ENCODE results near the gene SLC40A1. TPM values are rescaled to one million over a fixed set of nuclear protein-coding genes. Genes with fewer than 3 reads are reported as not detected.
"Not testable (repeated sequence)": the region's sequence is repeated elsewhere in the genome, so short reads cannot be mapped to it uniquely, and the experiment has no call there.

Gene SLC40A1
- total RNA-seq, 1 experiment from 2014 or later: not detected

GRCh38 chr2:189608795-189609422 is 28.3 kb upstream of the SLC40A1 start:
- H3K79me2 ChIP-seq (ENCODE audit: low read length): no peaks in the 10 kb centered on the region
- H4K20me1 ChIP-seq (ENCODE audit: insufficient read depth, low read depth, low read length): no peaks in the 10 kb centered on the region
- H3K4me3 ChIP-seq (ENCODE audit: low read length): no peak overlapping the region
- H2AFZ ChIP-seq (ENCODE audit: low read length): no peak overlapping the region
- no peaks in the 10 kb centered on the region for H3K36me3 ChIP-seq (ENCODE audit: insufficient read depth, low read length)
- no peak overlapping the region for H3K27ac ChIP-seq (ENCODE audit: low read length)
- no peaks in the 10 kb centered on the region for H3K9me2 ChIP-seq (replicated peaks; ENCODE audit: insufficient read depth, low read length)
- H3K27me3 ChIP-seq (ENCODE audit: low read length): no peaks in the 10 kb centered on the region
- H3K9ac ChIP-seq (ENCODE audit: low read length): no peak overlapping the region
- H3K9me3 ChIP-seq (ENCODE audit: low read length): no peaks in the 10 kb centered on the region
- no peak overlapping the region for H3K4me2 ChIP-seq (ENCODE audit: low read depth, low read length, poor library complexity, severe bottlenecking)
- no peak for DNase-seq
- no peaks in the 10 kb centered on the region for H3K4me1 ChIP-seq (ENCODE audit: low read length)

GRCh38 chr2:189608170-189608569 is 27.6 kb upstream of the SLC40A1 start:
- H3K4me2 ChIP-seq (ENCODE audit: low read depth, low read length, poor library complexity, severe bottlenecking): no peak overlapping the region
- H3K27ac ChIP-seq (ENCODE audit: low read length): no peak overlapping the region
- no peaks in the 10 kb centered on the region for H3K9me3 ChIP-seq (ENCODE audit: low read length)
- no peaks in the 10 kb centered on the region for H3K36me3 ChIP-seq (ENCODE audit: insufficient read depth, low read length)
- no peak overlapping the region for H3K4me3 ChIP-seq (ENCODE audit: low read length)
- DNase-seq: no peak
- no peaks in the 10 kb centered on the region for H4K20me1 ChIP-seq (ENCODE audit: insufficient read depth, low read depth, low read length)
- no peaks in the 10 kb centered on the region for H3K9me2 ChIP-seq (replicated peaks; ENCODE audit: insufficient read depth, low read length)
- no peaks in the 10 kb centered on the region for H3K79me2 ChIP-seq (ENCODE audit: low read length)
- H3K9ac ChIP-seq (ENCODE audit: low read length): no peak overlapping the region
- H2AFZ ChIP-seq (ENCODE audit: low read length): no peak overlapping the region
- H3K27me3 ChIP-seq (ENCODE audit: low read length): no peaks in the 10 kb centered on the region
- H3K4me1 ChIP-seq (ENCODE audit: low read length): no peaks in the 10 kb centered on the region

- Histone ChIP-seq H3K4me1 (ENCODE audit: low read length) (no peaks in the 10 kb centered on the region), H3K36me3 (ENCODE audit: insufficient read depth, low read length) (no peaks in the 10 kb centered on the region), H2AFZ (ENCODE audit: low read length) (no peak overlapping the region), H4K20me1 (ENCODE audit: insufficient read depth, low read depth, low read length) (no peaks in the 10 kb centered on the region), H3K79me2 (ENCODE audit: low read length) (no peaks in the 10 kb centered on the region), H3K27me3 (ENCODE audit: low read length) (no peaks in the 10 kb centered on the region), H3K9me3 (ENCODE audit: low read length) (no peaks in the 10 kb centered on the region), H3K9ac (ENCODE audit: low read length) (no peak overlapping the region), H3K4me2 (ENCODE audit: low read depth, low read length, poor library complexity, severe bottlenecking) (no peak overlapping the region), H3K9me2 (replicated peaks; ENCODE audit: insufficient read depth, low read length) (no peaks in the 10 kb centered on the region), H3K4me3 (ENCODE audit: low read length) (no peak overlapping the region), H3K27ac (ENCODE audit: low read length) (no peak overlapping the region)
- no peak for DNase-seq
Observed at GRCh38 chr2:189602233-189602632, 21.6 kb upstream of the SLC40A1 start.

GRCh38 chr2:189601652-189602051 is 21.1 kb upstream of the SLC40A1 start:
- not testable (repeated sequence) for H3K4me1 ChIP-seq (ENCODE audit: low read length)

GRCh38 chr2:189601043-189601442 is 20.5 kb upstream of the SLC40A1 start:
- Histone ChIP-seq H3K79me2 (ENCODE audit: low read length) (no peaks in the 10 kb centered on the region), H3K27me3 (ENCODE audit: low read length) (no peaks in the 10 kb centered on the region), H3K9ac (ENCODE audit: low read length) (no peak overlapping the region), H3K9me3 (ENCODE audit: low read length) (no peaks in the 10 kb centered on the region), H2AFZ (ENCODE audit: low read length) (no peak overlapping the region), H3K4me1 (ENCODE audit: low read length) (no peaks in the 10 kb centered on the region), H3K36me3 (ENCODE audit: insufficient read depth, low read length) (no peaks in the 10 kb centered on the region), H3K4me2 (ENCODE audit: low read depth, low read length, poor library complexity, severe bottlenecking) (no peak overlapping the region), H4K20me1 (ENCODE audit: insufficient read depth, low read depth, low read length) (no peaks in the 10 kb centered on the region), H3K4me3 (ENCODE audit: low read length) (no peak overlapping the region), H3K27ac (ENCODE audit: low read length) (no peak overlapping the region), H3K9me2 (replicated peaks; ENCODE audit: insufficient read depth, low read length) (no peaks in the 10 kb centered on the region)
- peak; percentile 43 for DNase-seq

More at GRCh38 chr2:189601652-189602051, 21.1 kb upstream of the SLC40A1 start:
- H3K9me3 ChIP-seq (ENCODE audit: low read length); H3K9me2 ChIP-seq (replicated peaks; ENCODE audit: insufficient read depth, low read length); H3K9ac ChIP-seq (ENCODE audit: low read length); H3K4me2 ChIP-seq (ENCODE audit: low read depth, low read length, poor library complexity, severe bottlenecking); DNase-seq; H3K79me2 ChIP-seq (ENCODE audit: low read length); H3K36me3 ChIP-seq (ENCODE audit: insufficient read depth, low read length); H3K27me3 ChIP-seq (ENCODE audit: low read length); H2AFZ ChIP-seq (ENCODE audit: low read length); H4K20me1 ChIP-seq (ENCODE audit: insufficient read depth, low read depth, low read length); H3K27ac ChIP-seq (ENCODE audit: low read length); H3K4me3 ChIP-seq (ENCODE audit: low read length): not testable (repeated sequence)

- no peaks in the 10 kb centered on the region for H3K9me2 ChIP-seq (replicated peaks; ENCODE audit: insufficient read depth, low read length)
- no peak overlapping the region for H2AFZ ChIP-seq (ENCODE audit: low read length)
Observed at GRCh38 chr2:189599245-189599644, 18.7 kb upstream of the SLC40A1 start.

GRCh38 chr2:189595417-189595816 is 14.8 kb upstream of the SLC40A1 start:
- H3K9ac ChIP-seq (ENCODE audit: low read length): no peak overlapping the region
- H3K4me1 ChIP-seq (ENCODE audit: low read length): no peaks in the 10 kb centered on the region

More at GRCh38 chr2:189599245-189599644, 18.7 kb upstream of the SLC40A1 start:
- Histone ChIP-seq H3K9me3 (ENCODE audit: low read length) (no peaks in the 10 kb centered on the region), H3K4me3 (ENCODE audit: low read length) (no peak overlapping the region), H3K27me3 (ENCODE audit: low read length) (no peaks in the 10 kb centered on the region), H3K27ac (ENCODE audit: low read length) (no peak overlapping the region), H3K79me2 (ENCODE audit: low read length) (no peaks in the 10 kb centered on the region), H3K4me2 (ENCODE audit: low read depth, low read length, poor library complexity, severe bottlenecking) (no peak overlapping the region), H3K9ac (ENCODE audit: low read length) (no peak overlapping the region), H3K36me3 (ENCODE audit: insufficient read depth, low read length) (no peaks in the 10 kb centered on the region), H3K4me1 (ENCODE audit: low read length) (no peaks in the 10 kb centered on the region), H4K20me1 (ENCODE audit: insufficient read depth, low read depth, low read length) (no peaks in the 10 kb centered on the region)
- no peak for DNase-seq

GRCh38 chr2:189594305-189594704 is 13.7 kb upstream of the SLC40A1 start:
- no peak overlapping the region for H3K4me2 ChIP-seq (ENCODE audit: low read depth, low read length, poor library complexity, severe bottlenecking)
- H3K4me3 ChIP-seq (ENCODE audit: low read length): no peak overlapping the region
- no peak for DNase-seq
- no peak overlapping the region for H3K9ac ChIP-seq (ENCODE audit: low read length)
- no peaks in the 10 kb centered on the region for H3K79me2 ChIP-seq (ENCODE audit: low read length)
- H3K9me3 ChIP-seq (ENCODE audit: low read length): no peaks in the 10 kb centered on the region
- H3K27ac ChIP-seq (ENCODE audit: low read length): no peak overlapping the region
- no peaks in the 10 kb centered on the region for H3K27me3 ChIP-seq (ENCODE audit: low read length)
- H2AFZ ChIP-seq (ENCODE audit: low read length): no peak overlapping the region
- no peaks in the 10 kb centered on the region for H3K9me2 ChIP-seq (replicated peaks; ENCODE audit: insufficient read depth, low read length)
- H3K36me3 ChIP-seq (ENCODE audit: insufficient read depth, low read length): no peaks in the 10 kb centered on the region
- H3K4me1 ChIP-seq (ENCODE audit: low read length): no peaks in the 10 kb centered on the region
- H4K20me1 ChIP-seq (ENCODE audit: insufficient read depth, low read depth, low read length): no peaks in the 10 kb centered on the region

More at GRCh38 chr2:189595417-189595816, 14.8 kb upstream of the SLC40A1 start:
- Histone ChIP-seq H3K4me3 (ENCODE audit: low read length) (no peak overlapping the region), H3K27me3 (ENCODE audit: low read length) (no peaks in the 10 kb centered on the region), H3K4me2 (ENCODE audit: low read depth, low read length, poor library complexity, severe bottlenecking) (no peak overlapping the region), H3K9me3 (ENCODE audit: low read length) (no peaks in the 10 kb centered on the region), H3K36me3 (ENCODE audit: insufficient read depth, low read length) (no peaks in the 10 kb centered on the region), H3K27ac (ENCODE audit: low read length) (no peak overlapping the region), H4K20me1 (ENCODE audit: insufficient read depth, low read depth, low read length) (no peaks in the 10 kb centered on the region), H3K9me2 (replicated peaks; ENCODE audit: insufficient read depth, low read length) (no peaks in the 10 kb centered on the region), H2AFZ (ENCODE audit: low read length) (no peak overlapping the region), H3K79me2 (ENCODE audit: low read length) (no peaks in the 10 kb centered on the region)
- DNase-seq: no peak
